ENCODE results near the gene CACNA1B.

Gene CACNA1B

DNA sequence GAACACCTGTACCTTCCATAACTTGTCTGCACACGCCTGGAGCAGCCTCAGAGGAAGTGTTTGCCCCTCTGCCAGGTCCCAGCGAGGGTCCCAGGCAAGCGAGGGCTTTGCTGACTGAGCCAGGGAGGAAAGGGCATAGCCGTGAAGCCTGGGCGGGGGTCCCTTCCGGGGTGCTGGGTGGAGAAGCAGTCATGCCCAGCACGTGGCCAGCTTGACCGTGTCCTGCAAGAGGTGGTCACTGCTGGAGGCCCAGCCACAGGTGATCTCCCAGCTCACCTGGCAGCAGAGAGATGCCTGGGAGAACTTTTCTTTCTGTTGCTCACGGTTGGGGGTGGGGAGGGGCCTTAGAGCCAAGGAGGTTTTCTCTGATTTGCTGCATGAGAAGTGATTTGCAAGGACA lies 195.3 kb downstream of the CACNA1B start:
- H3K23ac ChIP-seq (ENCODE audit: low read length): no peak overlapping the region
- no peak overlapping the region for H4K8ac ChIP-seq (ENCODE audit: low read depth, low read length)
- H3K4me1 ChIP-seq (ENCODE audit: control insufficient read depth, low read depth, low read length): no peaks in the 10 kb centered on the region
- no peak overlapping the region for H2BK120ac ChIP-seq (ENCODE audit: low read depth, low read length)
- H3K4me3 ChIP-seq (ENCODE audit: low read length): no peak overlapping the region
- no peak overlapping the region for H3K4ac ChIP-seq (ENCODE audit: low read depth, low read length)
- H2AK5ac ChIP-seq (ENCODE audit: low read length): no peak overlapping the region
- H3K36me3 ChIP-seq (ENCODE audit: control insufficient read depth, insufficient read depth, low read length): no peaks in the 10 kb centered on the region
- no peak overlapping the region for H2BK5ac ChIP-seq (ENCODE audit: low read length)
- no peak for DNase-seq
- no peaks in the 10 kb centered on the region for H3K79me2 ChIP-seq (ENCODE audit: control insufficient read depth, insufficient read depth, low read length)
- WGBS (ENCODE audit: extremely low coverage, insufficient coverage, low lambda C conversion rate): no CpG with 5 or more reads among the region's 9 CpGs
- no peaks in the 10 kb centered on the region for H3K79me1 ChIP-seq (ENCODE audit: low read length)
- no peaks in the 10 kb centered on the region for H3K27me3 ChIP-seq (ENCODE audit: insufficient read depth, low read length, poor library complexity)
- H3K4me2 ChIP-seq (ENCODE audit: low read length): no peak overlapping the region
- no peak overlapping the region for H3K27ac ChIP-seq (ENCODE audit: low read depth, low read length)
- H3K9ac ChIP-seq (ENCODE audit: low read length): no peak overlapping the region
- H2BK15ac ChIP-seq (replicated peaks; ENCODE audit: low read depth): no peak overlapping the region
- H4K5ac ChIP-seq (ENCODE audit: low read length): no peak overlapping the region
- no peak overlapping the region for H3K56ac ChIP-seq (ENCODE audit: low read length)
- no peak overlapping the region for H3K18ac ChIP-seq (ENCODE audit: low read length)

DNA sequence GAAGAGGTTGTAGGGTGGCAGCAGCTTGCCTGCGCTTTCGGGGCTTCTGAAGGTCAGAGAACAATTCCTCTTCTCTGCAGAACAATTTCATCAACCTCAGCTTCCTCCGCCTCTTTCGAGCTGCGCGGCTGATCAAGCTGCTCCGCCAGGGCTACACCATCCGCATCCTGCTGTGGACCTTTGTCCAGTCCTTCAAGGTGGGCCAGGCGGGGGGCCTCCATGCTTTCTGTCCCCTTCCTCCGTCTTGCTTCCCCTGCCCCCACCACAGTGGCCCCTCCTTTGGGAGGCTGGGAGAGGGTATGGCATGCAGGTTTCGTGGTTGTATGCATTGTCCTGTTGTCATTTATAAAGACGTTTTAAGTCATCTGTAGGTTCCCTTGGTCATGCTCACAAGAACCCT lies 195.8 kb downstream of the CACNA1B start:
- Histone ChIP-seq H4K8ac (ENCODE audit: low read depth, low read length) (no peak overlapping the region), H3K4ac (ENCODE audit: low read depth, low read length) (no peak overlapping the region), H4K5ac (ENCODE audit: low read length) (no peak overlapping the region), H3K56ac (ENCODE audit: low read length) (no peak overlapping the region), H3K27me3 (ENCODE audit: insufficient read depth, low read length, poor library complexity) (no peaks in the 10 kb centered on the region), H3K23ac (ENCODE audit: low read length) (no peak overlapping the region), H2AK5ac (ENCODE audit: low read length) (no peak overlapping the region), H3K4me2 (ENCODE audit: low read length) (no peak overlapping the region), H3K4me3 (ENCODE audit: low read length) (no peak overlapping the region), H3K4me1 (ENCODE audit: control insufficient read depth, low read depth, low read length) (no peaks in the 10 kb centered on the region), H2BK15ac (replicated peaks; ENCODE audit: low read depth) (no peak overlapping the region), H3K9ac (ENCODE audit: low read length) (no peak overlapping the region), H3K36me3 (ENCODE audit: control insufficient read depth, insufficient read depth, low read length) (no peaks in the 10 kb centered on the region), H2BK5ac (ENCODE audit: low read length) (no peak overlapping the region), H3K79me2 (ENCODE audit: control insufficient read depth, insufficient read depth, low read length) (no peaks in the 10 kb centered on the region), H2BK120ac (ENCODE audit: low read depth, low read length) (no peak overlapping the region), H3K18ac (ENCODE audit: low read length) (no peak overlapping the region), H3K27ac (ENCODE audit: low read depth, low read length) (no peak overlapping the region), H3K79me1 (ENCODE audit: low read length) (no peaks in the 10 kb centered on the region)
- WGBS (ENCODE audit: extremely low coverage, insufficient coverage, low lambda C conversion rate): no CpG with 5 or more reads among the region's 12 CpGs
- no peak for DNase-seq

DNA sequence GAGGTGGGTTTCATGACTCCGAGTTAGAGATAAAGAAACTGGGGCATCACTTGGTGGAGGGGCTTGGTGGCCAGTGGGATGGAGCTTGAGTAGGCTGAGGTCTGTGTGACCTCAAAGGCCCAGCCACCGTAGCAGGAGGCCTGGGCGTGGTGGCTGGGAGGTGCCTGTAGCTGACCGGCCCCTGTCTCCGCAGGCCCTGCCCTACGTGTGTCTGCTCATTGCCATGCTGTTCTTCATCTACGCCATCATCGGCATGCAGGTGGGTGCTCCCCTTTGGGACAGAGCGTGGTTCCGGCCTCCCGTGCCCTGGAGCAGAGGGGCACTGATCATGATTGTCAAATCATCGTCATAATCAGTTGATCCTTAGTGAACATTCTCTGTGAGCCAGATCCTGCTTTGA lies 196.2 kb downstream of the CACNA1B start:
- no peak overlapping the region for H2BK120ac ChIP-seq (ENCODE audit: low read depth, low read length)
- no peak overlapping the region for H2BK15ac ChIP-seq (replicated peaks; ENCODE audit: low read depth)
- H4K5ac ChIP-seq (ENCODE audit: low read length): no peak overlapping the region
- H3K4me1 ChIP-seq (ENCODE audit: control insufficient read depth, low read depth, low read length): no peaks in the 10 kb centered on the region
- DNase-seq: no peak
- no peaks in the 10 kb centered on the region for H3K79me2 ChIP-seq (ENCODE audit: control insufficient read depth, insufficient read depth, low read length)
- H3K18ac ChIP-seq (ENCODE audit: low read length): no peak overlapping the region
- H3K27ac ChIP-seq (ENCODE audit: low read depth, low read length): no peak overlapping the region
- H2AK5ac ChIP-seq (ENCODE audit: low read length): no peak overlapping the region
- WGBS (ENCODE audit: extremely low coverage, insufficient coverage, low lambda C conversion rate): no CpG with 5 or more reads among the region's 12 CpGs
- no peak overlapping the region for H3K56ac ChIP-seq (ENCODE audit: low read length)
- H3K27me3 ChIP-seq (ENCODE audit: insufficient read depth, low read length, poor library complexity): no peaks in the 10 kb centered on the region
- H2BK5ac ChIP-seq (ENCODE audit: low read length): no peak overlapping the region
- no peak overlapping the region for H3K4ac ChIP-seq (ENCODE audit: low read depth, low read length)
- no peaks in the 10 kb centered on the region for H3K79me1 ChIP-seq (ENCODE audit: low read length)
- no peak overlapping the region for H3K4me3 ChIP-seq (ENCODE audit: low read length)
- H3K23ac ChIP-seq (ENCODE audit: low read length): no peak overlapping the region
- H4K8ac ChIP-seq (ENCODE audit: low read depth, low read length): no peak overlapping the region
- H3K36me3 ChIP-seq (ENCODE audit: control insufficient read depth, insufficient read depth, low read length): no peaks in the 10 kb centered on the region
- no peak overlapping the region for H3K4me2 ChIP-seq (ENCODE audit: low read length)
- H3K9ac ChIP-seq (ENCODE audit: low read length): no peak overlapping the region

DNA sequence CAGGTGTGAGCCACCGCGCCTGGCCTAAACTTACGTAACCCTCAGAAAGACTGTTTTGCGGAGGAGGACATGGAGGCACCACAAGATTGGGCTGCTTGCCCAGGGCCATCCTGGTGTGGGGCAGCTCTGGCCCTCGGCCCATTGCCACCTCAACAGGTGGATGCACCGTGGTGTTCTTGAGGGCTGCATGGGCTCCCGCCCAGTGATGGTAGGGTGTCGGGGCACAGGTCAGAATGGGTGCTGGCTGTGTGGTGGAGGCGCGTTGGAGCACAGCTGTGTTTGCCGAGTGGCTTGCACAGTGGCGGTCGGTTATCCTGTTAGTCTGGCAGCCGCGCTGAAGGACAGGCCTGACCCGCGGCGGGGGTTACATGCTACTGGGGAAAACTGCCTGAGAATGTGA lies 196.9 kb downstream of the CACNA1B start:
- no CpG with 5 or more reads among the region's 18 CpGs for WGBS (ENCODE audit: extremely low coverage, insufficient coverage, low lambda C conversion rate)

DNA sequence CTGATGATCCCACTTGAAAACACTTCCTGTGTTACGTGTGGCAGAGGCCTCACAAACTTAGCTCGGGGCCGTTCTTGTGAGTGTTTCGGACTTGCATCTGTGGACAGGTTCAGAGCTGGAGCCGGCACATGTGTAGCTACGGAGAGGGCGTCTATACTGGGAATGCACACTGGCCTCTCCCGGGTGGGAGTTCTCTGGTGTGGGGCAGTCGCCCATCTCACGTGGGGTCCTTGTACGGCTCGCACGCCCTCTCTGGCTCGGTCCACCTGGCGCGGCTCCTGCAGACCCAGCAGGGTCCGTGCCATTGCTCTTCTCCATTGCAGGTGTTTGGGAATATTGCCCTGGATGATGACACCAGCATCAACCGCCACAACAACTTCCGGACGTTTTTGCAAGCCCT lies 197.9 kb downstream of the CACNA1B start:
- WGBS (ENCODE audit: extremely low coverage, insufficient coverage, low lambda C conversion rate): no CpG with 5 or more reads among the region's 20 CpGs
- H3K4me1 ChIP-seq (ENCODE audit: control insufficient read depth, low read depth, low read length): no peaks in the 10 kb centered on the region

More for the DNA sequence above, 196.9 kb downstream of the CACNA1B start:
- no peak overlapping the region for H2BK15ac ChIP-seq (replicated peaks; ENCODE audit: low read depth)
- H3K4me2 ChIP-seq (ENCODE audit: low read length): no peak overlapping the region
- H3K27ac ChIP-seq (ENCODE audit: low read depth, low read length): no peak overlapping the region
- H4K5ac ChIP-seq (ENCODE audit: low read length): no peak overlapping the region
- H3K79me1 ChIP-seq (ENCODE audit: low read length): no peaks in the 10 kb centered on the region
- no peaks in the 10 kb centered on the region for H3K79me2 ChIP-seq (ENCODE audit: control insufficient read depth, insufficient read depth, low read length)
- H2BK120ac ChIP-seq (ENCODE audit: low read depth, low read length): no peak overlapping the region
- no peak overlapping the region for H3K4me3 ChIP-seq (ENCODE audit: low read length)
- no peak for DNase-seq
- H3K27me3 ChIP-seq (ENCODE audit: insufficient read depth, low read length, poor library complexity): no peaks in the 10 kb centered on the region
- no peaks in the 10 kb centered on the region for H3K4me1 ChIP-seq (ENCODE audit: control insufficient read depth, low read depth, low read length)
- no peak overlapping the region for H3K18ac ChIP-seq (ENCODE audit: low read length)
- H3K56ac ChIP-seq (ENCODE audit: low read length): no peak overlapping the region
- H3K23ac ChIP-seq (ENCODE audit: low read length): no peak overlapping the region
- H3K4ac ChIP-seq (ENCODE audit: low read depth, low read length): no peak overlapping the region
- no peak overlapping the region for H2BK5ac ChIP-seq (ENCODE audit: low read length)
- no peak overlapping the region for H2AK5ac ChIP-seq (ENCODE audit: low read length)
- H4K8ac ChIP-seq (ENCODE audit: low read depth, low read length): no peak overlapping the region
- no peak overlapping the region for H3K9ac ChIP-seq (ENCODE audit: low read length)
- no peaks in the 10 kb centered on the region for H3K36me3 ChIP-seq (ENCODE audit: control insufficient read depth, insufficient read depth, low read length)

DNA sequence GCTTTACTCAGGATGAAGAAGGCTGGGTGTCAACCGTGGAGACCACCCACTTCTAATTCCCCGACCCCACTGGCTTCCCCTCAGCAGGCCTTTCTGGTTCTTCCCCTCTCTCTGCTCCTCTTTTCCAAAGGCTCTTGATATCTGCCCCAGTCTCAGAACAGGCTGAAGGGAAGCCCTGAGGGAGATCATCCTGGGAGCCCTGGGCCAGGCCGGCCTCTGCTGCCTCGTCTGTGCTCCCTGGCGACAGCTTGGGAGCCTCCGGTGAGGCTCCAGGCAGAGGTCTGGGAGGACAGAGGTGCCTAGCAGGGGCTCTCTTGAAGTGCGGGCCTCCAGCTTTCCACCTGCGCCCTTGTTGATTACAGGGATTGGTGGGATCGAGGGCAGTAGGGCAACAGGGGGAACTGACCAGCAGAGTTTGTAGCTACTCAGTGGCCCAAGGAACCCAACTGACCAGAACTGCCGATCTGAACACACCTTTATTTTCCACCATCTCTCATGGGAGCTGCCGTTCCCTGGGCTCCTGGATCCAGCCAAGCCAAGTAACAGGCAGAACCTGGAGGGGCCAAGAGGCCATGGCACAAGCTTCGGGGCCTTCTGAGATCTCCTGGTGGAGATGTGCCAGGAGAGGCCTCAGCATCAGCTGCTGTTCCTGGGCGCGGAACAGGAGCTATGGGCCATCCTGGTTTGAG lies 198.5 kb downstream of the CACNA1B start:
- no peak overlapping the region for H2BK5ac ChIP-seq (ENCODE audit: low read length)
- H3K9ac ChIP-seq (ENCODE audit: low read length): no peak overlapping the region
- no peak overlapping the region for H3K4ac ChIP-seq (ENCODE audit: low read depth, low read length)
- H3K4me1 ChIP-seq (ENCODE audit: control insufficient read depth, low read depth, low read length): no peaks in the 10 kb centered on the region
- H3K79me1 ChIP-seq (ENCODE audit: low read length): no peaks in the 10 kb centered on the region
- no peak overlapping the region for H3K27ac ChIP-seq (ENCODE audit: low read depth, low read length)
- H4K5ac ChIP-seq (ENCODE audit: low read length): no peak overlapping the region
- H2BK120ac ChIP-seq (ENCODE audit: low read depth, low read length): no peak overlapping the region
- H2AK5ac ChIP-seq (ENCODE audit: low read length): no peak overlapping the region
- H3K27me3 ChIP-seq (ENCODE audit: insufficient read depth, low read length, poor library complexity): no peaks in the 10 kb centered on the region
- H2BK15ac ChIP-seq (replicated peaks; ENCODE audit: low read depth): no peak overlapping the region
- no peaks in the 10 kb centered on the region for H3K36me3 ChIP-seq (ENCODE audit: control insufficient read depth, insufficient read depth, low read length)
- H3K18ac ChIP-seq (ENCODE audit: low read length): no peak overlapping the region
- no peak overlapping the region for H3K4me3 ChIP-seq (ENCODE audit: low read length)
- DNase-seq: no peak
- no peaks in the 10 kb centered on the region for H3K79me2 ChIP-seq (ENCODE audit: control insufficient read depth, insufficient read depth, low read length)
- H3K23ac ChIP-seq (ENCODE audit: low read length): no peak overlapping the region
- H3K4me2 ChIP-seq (ENCODE audit: low read length): no peak overlapping the region
- H3K56ac ChIP-seq (ENCODE audit: low read length): no peak overlapping the region
- H4K8ac ChIP-seq (ENCODE audit: low read depth, low read length): no peak overlapping the region
- WGBS (ENCODE audit: extremely low coverage, insufficient coverage, low lambda C conversion rate): no CpG with 5 or more reads among the region's 14 CpGs

More for the DNA sequence above, 197.9 kb downstream of the CACNA1B start:
- H3K79me2 ChIP-seq (ENCODE audit: control insufficient read depth, insufficient read depth, low read length): no peaks in the 10 kb centered on the region
- H3K18ac ChIP-seq (ENCODE audit: low read length): no peak overlapping the region
- H3K4me3 ChIP-seq (ENCODE audit: low read length): no peak overlapping the region
- H3K4me2 ChIP-seq (ENCODE audit: low read length): no peak overlapping the region
- H4K5ac ChIP-seq (ENCODE audit: low read length): no peak overlapping the region
- no peak overlapping the region for H3K27ac ChIP-seq (ENCODE audit: low read depth, low read length)
- no peak overlapping the region for H2AK5ac ChIP-seq (ENCODE audit: low read length)
- H3K23ac ChIP-seq (ENCODE audit: low read length): no peak overlapping the region
- H3K56ac ChIP-seq (ENCODE audit: low read length): no peak overlapping the region
- no peaks in the 10 kb centered on the region for H3K79me1 ChIP-seq (ENCODE audit: low read length)
- H4K8ac ChIP-seq (ENCODE audit: low read depth, low read length): no peak overlapping the region
- no peak overlapping the region for H2BK120ac ChIP-seq (ENCODE audit: low read depth, low read length)
- H3K36me3 ChIP-seq (ENCODE audit: control insufficient read depth, insufficient read depth, low read length): no peaks in the 10 kb centered on the region
- DNase-seq: no peak
- no peak overlapping the region for H3K4ac ChIP-seq (ENCODE audit: low read depth, low read length)
- no peak overlapping the region for H3K9ac ChIP-seq (ENCODE audit: low read length)
- H3K27me3 ChIP-seq (ENCODE audit: insufficient read depth, low read length, poor library complexity): no peaks in the 10 kb centered on the region
- no peak overlapping the region for H2BK15ac ChIP-seq (replicated peaks; ENCODE audit: low read depth)
- no peak overlapping the region for H2BK5ac ChIP-seq (ENCODE audit: low read length)
